GM23338 (cell line): ENCODE measurements around the gene RAB19. TPM values are rescaled to one million over a fixed set of nuclear protein-coding genes. Genes with fewer than 3 reads are reported as not detected.

ENCODE experiments used
- ATAC-seq: fragments of 200-7000 bp; cut with Tn5 transposase; 3 replicates; pipeline ENCODE4 v1.9.1; 2020
- DNase-seq: peaks from one replicate; pipeline ENCODE4 v3.0.0-alpha.2; 2015; ENCODE audit warnings: low spot score
- H2AFZ ChIP-seq: fragments of 200-600 bp; sonication (generic); 2 replicates; pipeline ENCODE4 v1.8.0; 2016; ENCODE audit warnings: antibody characterized with exemption, mild to moderate bottlenecking, moderate library complexity
- H3F3A ChIP-seq: fragments of 200-600 bp; sonication (generic); replicated peaks from 2 replicates; pipeline ENCODE4 v1.8.0; 2017; ENCODE audit warnings: antibody characterized with exemption, mixed run types, low read depth
- H3K27ac ChIP-seq: fragments of 200-600 bp; sonication (generic); 2 replicates; pipeline ENCODE4 v1.6.1; 2016; ENCODE audit warnings: low read depth
- H3K27me3 ChIP-seq: fragments of 200-600 bp; sonication (generic); 2 replicates; pipeline ENCODE4 v1.8.0; 2016; ENCODE audit warnings: mild to moderate bottlenecking, mixed run types, moderate library complexity; ENCODE audit not compliant: insufficient read depth
- H3K36me3 ChIP-seq: fragments of 200-600 bp; sonication (generic); 2 replicates; pipeline ENCODE4 v1.8.0; 2016; ENCODE audit warnings: mild to moderate bottlenecking; ENCODE audit not compliant: insufficient read depth
- H3K4me1 ChIP-seq: fragments of 200-600 bp; sonication (generic); 2 replicates; pipeline ENCODE4 v1.8.0; 2016; ENCODE audit warnings: mild to moderate bottlenecking, moderate library complexity; ENCODE audit not compliant: insufficient read depth
- H3K4me2 ChIP-seq: fragments of 200-600 bp; sonication (generic); 2 replicates; pipeline ENCODE4 v1.7.1; 2017; ENCODE audit warnings: mixed run types
- H3K4me3 ChIP-seq: fragments of 200-600 bp; sonication (generic); 2 replicates; pipeline ENCODE4 v1.6.1; 2016; ENCODE audit warnings: mixed run types
- H3K79me2 ChIP-seq: fragments of 200-600 bp; sonication (generic); replicated peaks from 2 replicates; pipeline ENCODE4 v1.8.0; 2017; ENCODE audit warnings: mild to moderate bottlenecking; ENCODE audit not compliant: insufficient read depth
- H3K9me2 ChIP-seq: fragments of 200-600 bp; sonication (generic); 2 replicates; pipeline ENCODE4 v1.8.0; 2017; ENCODE audit not compliant: insufficient read depth
- H4K20me1 ChIP-seq: fragments of 200-600 bp; sonication (generic); replicated peaks from 2 replicates; pipeline ENCODE4 v1.8.0; 2017; ENCODE audit warnings: mild to moderate bottlenecking; ENCODE audit not compliant: insufficient read depth
- H3K27ac Mint-ChIP-seq: 2 replicates; pipeline ENCODE4 v1.8.0; 2020; ENCODE audit warnings: inconsistent platforms, mild to moderate bottlenecking, moderate library complexity, mixed read lengths
- H3K27me3 Mint-ChIP-seq: 3 replicates; pipeline ENCODE4 v1.8.0; 2022; ENCODE audit warnings: low read depth, mild to moderate bottlenecking, moderate library complexity, mixed read lengths, inconsistent platforms; ENCODE audit not compliant: insufficient read depth, poor library complexity
- H3K36me3 Mint-ChIP-seq: 3 replicates; pipeline ENCODE4 v1.8.0; 2021; ENCODE audit warnings: low read depth, mild to moderate bottlenecking, inconsistent platforms, moderate library complexity, mixed read lengths
- H3K4me1 Mint-ChIP-seq: 3 replicates; pipeline ENCODE4 v1.8.0; 2020; ENCODE audit warnings: mild to moderate bottlenecking, inconsistent platforms, mixed read lengths
- H3K4me3 Mint-ChIP-seq: 3 replicates; pipeline ENCODE4 v1.8.0; 2021; ENCODE audit warnings: moderate library complexity, mild to moderate bottlenecking, inconsistent platforms, mixed read lengths
- H3K9me3 Mint-ChIP-seq: 3 replicates; pipeline ENCODE4 v1.8.0; 2020; ENCODE audit warnings: moderate library complexity, mild to moderate bottlenecking, inconsistent platforms, mixed read lengths
- CREB1 ChIP-seq: fragments of 250-450 bp; sonication (Bioruptor Pico); IDR thresholded peaks from 2 replicates; pipeline ENCODE4 v1.5.0; 2020; ENCODE audit warnings: low read depth, mild to moderate bottlenecking, moderate library complexity
- ETS1 ChIP-seq: IDR thresholded peaks from 2 replicates; pipeline ENCODE4 v1.6.1; 2016; ENCODE audit warnings: antibody characterized with exemption
- EZH2 ChIP-seq: fragments of 200-600 bp; sonication (generic); IDR thresholded peaks from one replicate; pipeline ENCODE4 v1.8.0; 2017; ENCODE audit warnings: antibody characterized with exemption, mild to moderate bottlenecking, low read depth; ENCODE audit not compliant: unreplicated experiment
- EZH2phosphoT487 ChIP-seq: fragments of 200-600 bp; sonication (generic); IDR thresholded peaks from one replicate; pipeline ENCODE4 v1.8.1; 2018; ENCODE audit warnings: antibody characterized with exemption; ENCODE audit not compliant: unreplicated experiment
- JUNB ChIP-seq: IDR thresholded peaks from one replicate; pipeline ENCODE4 v1.6.1; 2016; ENCODE audit warnings: antibody characterized with exemption; ENCODE audit not compliant: unreplicated experiment
- NANOG ChIP-seq: IDR thresholded peaks from 2 replicates; pipeline ENCODE4 v1.6.1; 2016; ENCODE audit warnings: antibody characterized with exemption, borderline replicate concordance
- POLR2AphosphoS5 ChIP-seq: IDR thresholded peaks from 2 replicates; pipeline ENCODE4 v1.6.1; 2016; ENCODE audit warnings: antibody characterized with exemption, low read depth
- REST ChIP-seq: IDR thresholded peaks from one replicate; pipeline ENCODE4 v1.6.1; 2018; ENCODE audit warnings: antibody characterized with exemption; ENCODE audit not compliant: unreplicated experiment
- STAT1 ChIP-seq: IDR thresholded peaks from one replicate; pipeline ENCODE4 v1.6.1; 2016; ENCODE audit warnings: antibody characterized with exemption; ENCODE audit not compliant: unreplicated experiment
- ZNF114 ChIP-seq: fragments of 250-450 bp; sonication (Bioruptor Pico); IDR thresholded peaks from 2 replicates; pipeline ENCODE4 v1.5.0; 2020; ENCODE audit warnings: mild to moderate bottlenecking, moderate library complexity
- ZNF331 ChIP-seq: fragments of 250-450 bp; sonication (Bioruptor Pico); IDR thresholded peaks from 2 replicates; pipeline ENCODE4 v1.5.0; 2020; ENCODE audit warnings: low read depth, mild to moderate bottlenecking, moderate library complexity
- polyA plus RNA-seq: library from polyadenylated mRNA; unstranded; fragments of >200 nt; fragmentation: Nextera tagmentation; extraction: Ambion mirVana; gene quantifications from 2 replicates; pipeline ENCODE4 v1.2.1, GENCODE V29; 2016
- total RNA-seq: library from RNA; depleted of rRNA; stranded (reverse); fragments of >200 nt; shearing (Covaris generic); gene quantifications from 2 replicates; pipeline ENCODE4 v1.2.3, GENCODE V29; 2014
- TF ChIP-seq, protein P1 (sequence below): fragments of 250-450 bp; sonication (Bioruptor Pico); IDR thresholded peaks from 2 replicates; pipeline ENCODE4 v1.5.0; 2020; ENCODE audit warnings: mild to moderate bottlenecking, moderate library complexity
- TF ChIP-seq, protein P2 (sequence below), 2 experiments: fragments of 200-600 bp in 1 of 2; sonication (generic) in 1 of 2; conservative IDR thresholded peaks; 2 replicates each; pipeline versions ENCODE4 v1.5.1 to v1.6.1; 2016 to 2017; ENCODE audit warnings: antibody characterized with exemption in 2 of 2, low read depth in 2 of 2, mild to moderate bottlenecking in 2 of 2, moderate library complexity in 1 of 2

The RAB19 gene
- total and polyA plus RNA-seq, 2 experiments from 2014 or later, result 2.5 to 5.2 TPM

GRCh38 chr7:140390034-140390433, 13.8 kb upstream of the RAB19 start:
- H3K4me2 ChIP-seq, result no peak overlapping the region
- no peak for TF ChIP-seq NANOG
- TF ChIP-seq, protein P1, sequence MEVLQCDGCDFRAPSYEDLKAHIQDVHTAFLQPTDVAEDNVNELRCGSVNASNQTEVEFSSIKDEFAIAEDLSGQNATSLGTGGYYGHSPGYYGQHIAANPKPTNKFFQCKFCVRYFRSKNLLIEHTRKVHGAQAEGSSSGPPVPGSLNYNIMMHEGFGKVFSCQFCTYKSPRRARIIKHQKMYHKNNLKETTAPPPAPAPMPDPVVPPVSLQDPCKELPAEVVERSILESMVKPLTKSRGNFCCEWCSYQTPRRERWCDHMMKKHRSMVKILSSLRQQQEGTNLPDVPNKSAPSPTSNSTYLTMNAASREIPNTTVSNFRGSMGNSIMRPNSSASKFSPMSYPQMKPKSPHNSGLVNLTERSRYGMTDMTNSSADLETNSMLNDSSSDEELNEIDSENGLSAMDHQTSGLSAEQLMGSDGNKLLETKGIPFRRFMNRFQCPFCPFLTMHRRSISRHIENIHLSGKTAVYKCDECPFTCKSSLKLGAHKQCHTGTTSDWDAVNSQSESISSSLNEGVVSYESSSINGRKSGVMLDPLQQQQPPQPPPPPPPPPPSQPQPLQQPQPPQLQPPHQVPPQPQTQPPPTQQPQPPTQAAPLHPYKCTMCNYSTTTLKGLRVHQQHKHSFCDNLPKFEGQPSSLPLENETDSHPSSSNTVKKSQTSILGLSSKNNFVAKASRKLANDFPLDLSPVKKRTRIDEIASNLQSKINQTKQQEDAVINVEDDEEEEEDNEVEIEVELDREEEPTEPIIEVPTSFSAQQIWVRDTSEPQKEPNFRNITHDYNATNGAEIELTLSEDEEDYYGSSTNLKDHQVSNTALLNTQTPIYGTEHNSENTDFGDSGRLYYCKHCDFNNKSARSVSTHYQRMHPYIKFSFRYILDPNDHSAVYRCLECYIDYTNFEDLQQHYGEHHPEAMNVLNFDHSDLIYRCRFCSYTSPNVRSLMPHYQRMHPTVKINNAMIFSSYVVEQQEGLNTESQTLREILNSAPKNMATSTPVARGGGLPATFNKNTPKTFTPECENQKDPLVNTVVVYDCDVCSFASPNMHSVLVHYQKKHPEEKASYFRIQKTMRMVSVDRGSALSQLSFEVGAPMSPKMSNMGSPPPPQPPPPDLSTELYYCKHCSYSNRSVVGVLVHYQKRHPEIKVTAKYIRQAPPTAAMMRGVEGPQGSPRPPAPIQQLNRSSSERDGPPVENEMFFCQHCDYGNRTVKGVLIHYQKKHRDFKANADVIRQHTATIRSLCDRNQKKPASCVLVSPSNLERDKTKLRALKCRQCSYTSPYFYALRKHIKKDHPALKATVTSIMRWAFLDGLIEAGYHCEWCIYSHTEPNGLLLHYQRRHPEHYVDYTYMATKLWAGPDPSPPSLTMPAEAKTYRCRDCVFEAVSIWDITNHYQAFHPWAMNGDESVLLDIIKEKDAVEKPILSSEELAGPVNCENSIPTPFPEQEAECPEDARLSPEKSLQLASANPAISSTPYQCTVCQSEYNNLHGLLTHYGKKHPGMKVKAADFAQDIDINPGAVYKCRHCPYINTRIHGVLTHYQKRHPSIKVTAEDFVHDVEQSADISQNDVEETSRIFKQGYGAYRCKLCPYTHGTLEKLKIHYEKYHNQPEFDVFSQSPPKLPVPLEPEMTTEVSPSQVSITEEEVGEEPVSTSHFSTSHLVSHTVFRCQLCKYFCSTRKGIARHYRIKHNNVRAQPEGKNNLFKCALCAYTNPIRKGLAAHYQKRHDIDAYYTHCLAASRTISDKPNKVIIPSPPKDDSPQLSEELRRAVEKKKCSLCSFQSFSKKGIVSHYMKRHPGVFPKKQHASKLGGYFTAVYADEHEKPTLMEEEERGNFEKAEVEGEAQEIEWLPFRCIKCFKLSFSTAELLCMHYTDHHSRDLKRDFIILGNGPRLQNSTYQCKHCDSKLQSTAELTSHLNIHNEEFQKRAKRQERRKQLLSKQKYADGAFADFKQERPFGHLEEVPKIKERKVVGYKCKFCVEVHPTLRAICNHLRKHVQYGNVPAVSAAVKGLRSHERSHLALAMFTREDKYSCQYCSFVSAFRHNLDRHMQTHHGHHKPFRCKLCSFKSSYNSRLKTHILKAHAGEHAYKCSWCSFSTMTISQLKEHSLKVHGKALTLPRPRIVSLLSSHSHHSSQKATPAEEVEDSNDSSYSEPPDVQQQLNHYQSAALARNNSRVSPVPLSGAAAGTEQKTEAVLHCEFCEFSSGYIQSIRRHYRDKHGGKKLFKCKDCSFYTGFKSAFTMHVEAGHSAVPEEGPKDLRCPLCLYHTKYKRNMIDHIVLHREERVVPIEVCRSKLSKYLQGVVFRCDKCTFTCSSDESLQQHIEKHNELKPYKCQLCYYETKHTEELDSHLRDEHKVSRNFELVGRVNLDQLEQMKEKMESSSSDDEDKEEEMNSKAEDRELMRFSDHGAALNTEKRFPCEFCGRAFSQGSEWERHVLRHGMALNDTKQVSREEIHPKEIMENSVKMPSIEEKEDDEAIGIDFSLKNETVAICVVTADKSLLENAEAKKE (CRISPR knock-in tag), result no peak
- TF ChIP-seq EZH2phosphoT487, result no peak
- no peak for TF ChIP-seq POLR2AphosphoS5
- TF ChIP-seq ETS1, result no peak
- TF ChIP-seq EZH2, result no peak
- no peak for TF ChIP-seq REST
- TF ChIP-seq, protein P2, sequence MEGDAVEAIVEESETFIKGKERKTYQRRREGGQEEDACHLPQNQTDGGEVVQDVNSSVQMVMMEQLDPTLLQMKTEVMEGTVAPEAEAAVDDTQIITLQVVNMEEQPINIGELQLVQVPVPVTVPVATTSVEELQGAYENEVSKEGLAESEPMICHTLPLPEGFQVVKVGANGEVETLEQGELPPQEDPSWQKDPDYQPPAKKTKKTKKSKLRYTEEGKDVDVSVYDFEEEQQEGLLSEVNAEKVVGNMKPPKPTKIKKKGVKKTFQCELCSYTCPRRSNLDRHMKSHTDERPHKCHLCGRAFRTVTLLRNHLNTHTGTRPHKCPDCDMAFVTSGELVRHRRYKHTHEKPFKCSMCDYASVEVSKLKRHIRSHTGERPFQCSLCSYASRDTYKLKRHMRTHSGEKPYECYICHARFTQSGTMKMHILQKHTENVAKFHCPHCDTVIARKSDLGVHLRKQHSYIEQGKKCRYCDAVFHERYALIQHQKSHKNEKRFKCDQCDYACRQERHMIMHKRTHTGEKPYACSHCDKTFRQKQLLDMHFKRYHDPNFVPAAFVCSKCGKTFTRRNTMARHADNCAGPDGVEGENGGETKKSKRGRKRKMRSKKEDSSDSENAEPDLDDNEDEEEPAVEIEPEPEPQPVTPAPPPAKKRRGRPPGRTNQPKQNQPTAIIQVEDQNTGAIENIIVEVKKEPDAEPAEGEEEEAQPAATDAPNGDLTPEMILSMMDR (conservative IDR thresholded peaks at IDR 0.05; ENCODE audit: low read depth in 2 of 2), result no peak
- TF ChIP-seq JUNB, result no peak
- TF ChIP-seq ZNF114 (CRISPR knock-in tag), result no peak
- TF ChIP-seq ZNF331 (CRISPR knock-in tag), result no peak
- TF ChIP-seq STAT1, result no peak
- no peak for TF ChIP-seq CREB1 (CRISPR knock-in tag)
- peaks cover 94% of the 10 kb centered on the region for H3K79me2 ChIP-seq
- H3K36me3 Mint-ChIP-seq, result no peaks in the 10 kb centered on the region
- no peaks in the 10 kb centered on the region for H3K9me3 Mint-ChIP-seq
- no peak overlapping the region for H3K27ac Mint-ChIP-seq
- peaks cover 7% of the 10 kb centered on the region for H3K27me3 Mint-ChIP-seq
- no peaks in the 10 kb centered on the region; the same call in 1 of the 2 replicates for H3F3A ChIP-seq
- no peaks in the 10 kb centered on the region for H3K36me3 ChIP-seq
- no peaks in the 10 kb centered on the region for H3K9me2 ChIP-seq
- no peak overlapping the region for H2AFZ ChIP-seq
- H3K27me3 ChIP-seq, result no peaks in the 10 kb centered on the region
- H4K20me1 ChIP-seq, result peaks cover 41% of the 10 kb centered on the region
- no peak for DNase-seq
- no peak overlapping the region for H3K4me3 ChIP-seq
- ATAC-seq, result peak; percentile 13; the same call in 1 of the 3 replicates
- no peak overlapping the region for H3K4me3 Mint-ChIP-seq
- H3K27ac ChIP-seq, result peak overlapping the region; percentile 59
- peaks cover 10% of the 10 kb centered on the region; the same call in 2 of the 3 replicates for H3K4me1 Mint-ChIP-seq
- peaks cover 27% of the 10 kb centered on the region for H3K4me1 ChIP-seq
